Stimulated activated CD8-positive, alpha-beta memory T cell treated with anti-CD3 and anti-CD28 coated beads, Interleukin-4, amount 100 ng/mL, for 1 hour (primary cell): ENCODE measurements around the gene TSSC4.
"Not testable (repeated sequence)": the region's sequence is repeated elsewhere in the genome, so short reads cannot be mapped to it uniquely, and the experiment has no call there.

Experiments
- DNase-seq, 2 donors: peaks; one replicate each; pipeline ENCODE4 v3.0.0-alpha.2; 2020; ENCODE audit warnings: low read depth in 2 of 2, low spot score in 1 of 2

Gene TSSC4

DNA sequence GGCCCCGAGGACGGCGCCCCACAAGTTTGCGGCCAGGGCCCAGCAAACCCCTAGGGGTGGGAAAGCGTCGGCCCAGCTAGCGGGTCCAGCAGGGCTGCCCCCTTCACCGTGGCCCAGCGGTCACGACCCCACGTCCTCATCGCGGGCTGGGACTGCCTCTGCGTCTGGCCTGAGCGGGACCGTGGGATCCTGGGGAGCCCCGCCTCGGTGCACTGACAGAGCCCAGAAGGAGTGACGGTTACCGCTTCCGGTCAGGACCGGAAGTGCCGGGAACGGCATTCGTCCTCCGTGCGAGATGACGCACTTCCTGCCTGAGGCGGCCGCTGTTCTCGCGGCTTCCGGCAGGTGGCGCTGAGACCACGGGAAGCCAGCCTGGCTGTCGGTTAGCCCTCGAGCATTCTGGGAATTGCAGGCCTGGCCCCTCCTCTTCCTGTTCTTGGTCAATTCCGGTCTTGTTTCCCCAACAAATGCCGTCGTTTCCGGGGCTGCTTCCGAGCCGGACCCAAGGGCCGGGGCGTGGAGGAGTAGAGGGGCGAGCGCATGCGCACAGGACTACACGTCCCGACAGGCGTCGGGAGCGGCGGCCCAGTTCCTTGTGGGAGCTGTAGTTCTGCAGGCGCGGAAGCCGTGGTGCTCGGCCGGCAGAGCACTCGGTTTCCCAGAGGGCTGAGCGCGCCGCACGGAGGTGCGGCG is at the start of gene TSSC4:
Gene TSSC4 (plus strand): TSS at position 682 of the 693 bp plus-strand sequence. CDS start 1,884 bp downstream, outside the sequence.
- peak; percentile 98 for DNase-seq

- no peak for DNase-seq
Observed at GRCh38 chr11:2351701-2352100, 48.8 kb upstream of the TSSC4 start.

GRCh38 chr11:2352420-2352819 is 48.1 kb upstream of the TSSC4 start:
- no peak for DNase-seq

GRCh38 chr11:2355000-2355644 is 45.4 kb upstream of the TSSC4 start:
- no peak for DNase-seq

DNA sequence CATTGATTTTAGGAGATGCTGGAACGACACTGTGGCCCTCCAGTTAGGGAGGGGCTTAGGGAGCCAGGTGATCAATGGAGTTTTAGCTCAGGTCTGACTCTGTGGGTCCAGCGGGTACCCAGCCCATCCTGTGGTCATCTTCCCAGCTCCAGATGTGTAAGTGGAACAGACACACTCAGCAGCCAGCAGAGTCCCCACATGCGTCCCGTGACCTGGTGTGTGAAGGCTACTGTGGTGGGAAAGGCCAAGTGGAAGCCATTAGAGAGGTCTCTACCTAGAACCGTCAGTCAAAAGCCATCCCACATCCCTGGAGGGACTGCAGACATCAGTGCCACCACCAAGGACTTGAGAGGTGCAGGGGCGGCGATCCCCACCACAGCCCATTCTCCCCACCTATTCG is 43.3 kb upstream of the TSSC4 start:
- no peak for DNase-seq

GRCh38 chr11:2357651-2358050 is 42.9 kb upstream of the TSSC4 start:
- DNase-seq = not testable (repeated sequence)

GRCh38 chr11:2358754-2359442 is 41.7 kb upstream of the TSSC4 start:
- DNase-seq = no peak

- no peak for DNase-seq
Observed at GRCh38 chr11:2359557-2359956, 41.0 kb upstream of the TSSC4 start.

DNA sequence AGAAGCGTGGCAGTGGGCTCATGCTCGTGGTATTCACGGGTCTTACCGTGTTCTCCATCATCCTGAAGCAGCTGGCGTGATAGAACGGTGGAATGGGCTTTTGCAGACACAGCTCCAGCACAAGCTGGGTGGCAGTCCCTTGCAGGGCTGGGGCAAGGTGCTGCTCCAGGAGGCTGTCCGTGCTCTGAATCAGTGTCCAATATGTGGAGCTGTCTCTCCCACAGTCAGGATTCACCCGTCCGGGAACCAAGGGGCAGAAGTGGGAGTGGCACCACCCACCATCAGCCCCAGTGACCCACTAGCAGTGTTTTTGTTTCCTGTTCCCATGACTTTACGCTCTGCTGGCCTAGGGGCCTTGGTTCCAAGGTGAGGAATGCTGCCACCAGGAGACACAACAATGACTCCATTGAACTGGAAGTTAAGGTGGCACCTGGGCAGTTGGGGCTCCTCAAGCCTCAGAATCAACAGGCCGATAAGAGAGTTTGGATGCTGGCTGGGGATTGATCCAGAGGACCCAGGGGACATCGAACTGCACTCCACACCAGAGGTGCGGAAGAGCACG is 40.4 kb upstream of the TSSC4 start:
- no peak for DNase-seq

DNA sequence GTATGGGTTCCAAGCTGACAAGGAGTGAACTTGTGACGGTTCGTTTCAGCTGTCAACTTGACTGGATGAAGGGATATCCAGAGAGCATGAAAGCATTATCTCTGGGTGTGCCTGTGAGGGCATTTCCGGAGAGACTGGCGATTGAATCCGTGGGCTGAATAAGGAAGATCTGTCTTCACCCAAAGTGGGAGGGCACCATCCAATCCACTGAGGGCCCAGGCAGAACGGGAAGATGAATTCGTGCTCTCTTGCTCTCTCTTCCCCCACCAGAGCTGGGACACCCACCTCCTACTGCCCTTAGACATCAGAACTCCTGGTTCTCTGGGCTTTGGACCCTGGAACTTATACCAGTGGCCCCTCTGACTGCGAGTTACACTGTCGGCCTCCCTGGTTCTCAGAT is 39.0 kb upstream of the TSSC4 start:
- no peak for DNase-seq

DNA sequence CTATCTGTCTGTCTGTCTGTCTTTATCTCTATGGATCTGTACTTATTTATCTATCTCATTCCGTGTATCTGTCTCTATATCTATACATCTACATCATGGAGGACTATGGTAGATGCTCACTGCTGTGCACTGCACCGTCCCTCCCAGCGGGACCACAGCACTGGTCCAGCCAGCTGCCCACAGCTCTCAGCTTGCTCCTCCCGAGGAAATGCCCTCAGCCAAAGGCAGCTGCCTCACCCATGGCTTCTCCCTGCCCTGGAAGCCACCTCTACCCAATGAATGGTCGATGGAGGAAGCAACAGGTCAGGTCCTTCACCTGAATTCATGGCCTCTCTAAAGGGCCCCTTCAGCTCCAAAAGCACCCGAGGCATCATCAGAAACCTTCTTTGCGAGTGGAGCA is 38.1 kb upstream of the TSSC4 start:
- no peak for DNase-seq

GRCh38 chr11:2363130-2363529 is 37.4 kb upstream of the TSSC4 start:
- no peak for DNase-seq

DNA sequence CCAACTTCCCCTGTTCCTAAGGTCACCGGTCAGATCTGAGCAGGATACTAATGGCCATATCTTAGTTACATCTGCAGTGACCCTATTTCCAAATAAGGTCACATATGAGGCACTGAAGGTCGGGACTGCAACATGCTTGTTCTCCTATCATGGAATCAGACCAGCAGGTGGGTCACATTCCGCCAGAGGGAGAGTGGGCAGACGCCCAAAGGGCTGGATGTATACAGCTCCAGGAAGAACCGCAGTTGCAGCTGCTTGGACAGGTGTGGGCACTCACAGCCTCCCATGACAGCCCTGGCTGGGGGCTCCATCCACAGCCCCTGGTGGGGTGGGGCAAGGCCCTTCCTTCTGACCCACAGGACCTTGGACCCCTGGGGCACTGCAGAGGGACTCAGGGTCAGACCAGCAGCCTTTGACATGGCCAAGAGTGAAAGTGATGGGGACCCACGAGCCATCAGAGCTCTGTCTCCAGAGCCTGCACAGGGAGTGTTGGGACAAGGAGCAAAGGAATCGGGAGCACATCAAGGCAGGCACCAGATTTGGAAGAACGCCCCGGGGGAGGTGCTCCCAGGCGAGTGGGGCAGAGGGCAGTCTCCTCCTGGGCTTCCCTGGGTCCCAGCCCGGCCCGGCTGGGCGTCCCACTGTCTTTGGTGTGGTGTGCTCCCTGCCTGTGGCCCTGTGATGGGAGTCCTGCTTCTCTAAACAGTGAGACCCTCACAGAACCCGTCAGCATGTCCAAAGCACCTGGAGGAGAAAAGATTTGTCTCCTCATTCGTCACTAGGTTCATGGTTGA is 36.8 kb upstream of the TSSC4 start:
- no peak for DNase-seq

GRCh38 chr11:2364386-2364785 is 36.2 kb upstream of the TSSC4 start:
- not testable (repeated sequence) for DNase-seq

- DNase-seq = no peak
Observed at GRCh38 chr11:2365571-2366210, 34.9 kb upstream of the TSSC4 start.

DNA sequence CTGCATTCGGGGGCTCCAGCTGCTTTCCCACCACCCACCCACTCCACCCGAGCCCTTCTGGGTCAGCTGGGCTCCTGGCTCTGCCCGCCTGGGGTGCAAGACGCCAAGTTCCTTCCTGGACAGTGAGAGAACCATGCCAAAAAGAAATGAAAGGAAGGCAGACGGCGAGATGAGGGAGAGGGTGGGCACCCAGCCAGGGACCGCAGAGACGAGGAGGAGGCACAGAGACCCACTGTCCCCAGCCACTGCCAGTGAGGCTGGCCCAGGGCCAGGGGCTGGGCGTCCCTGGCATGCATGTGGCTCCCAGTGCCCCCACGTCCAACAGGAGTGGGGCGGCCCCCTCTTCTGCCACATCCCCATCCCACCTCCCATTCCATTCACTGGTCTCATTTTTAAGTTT is 34.3 kb upstream of the TSSC4 start:
- no peak for DNase-seq

GRCh38 chr11:2366733-2367132 is 33.8 kb upstream of the TSSC4 start:
- DNase-seq = no peak

DNA sequence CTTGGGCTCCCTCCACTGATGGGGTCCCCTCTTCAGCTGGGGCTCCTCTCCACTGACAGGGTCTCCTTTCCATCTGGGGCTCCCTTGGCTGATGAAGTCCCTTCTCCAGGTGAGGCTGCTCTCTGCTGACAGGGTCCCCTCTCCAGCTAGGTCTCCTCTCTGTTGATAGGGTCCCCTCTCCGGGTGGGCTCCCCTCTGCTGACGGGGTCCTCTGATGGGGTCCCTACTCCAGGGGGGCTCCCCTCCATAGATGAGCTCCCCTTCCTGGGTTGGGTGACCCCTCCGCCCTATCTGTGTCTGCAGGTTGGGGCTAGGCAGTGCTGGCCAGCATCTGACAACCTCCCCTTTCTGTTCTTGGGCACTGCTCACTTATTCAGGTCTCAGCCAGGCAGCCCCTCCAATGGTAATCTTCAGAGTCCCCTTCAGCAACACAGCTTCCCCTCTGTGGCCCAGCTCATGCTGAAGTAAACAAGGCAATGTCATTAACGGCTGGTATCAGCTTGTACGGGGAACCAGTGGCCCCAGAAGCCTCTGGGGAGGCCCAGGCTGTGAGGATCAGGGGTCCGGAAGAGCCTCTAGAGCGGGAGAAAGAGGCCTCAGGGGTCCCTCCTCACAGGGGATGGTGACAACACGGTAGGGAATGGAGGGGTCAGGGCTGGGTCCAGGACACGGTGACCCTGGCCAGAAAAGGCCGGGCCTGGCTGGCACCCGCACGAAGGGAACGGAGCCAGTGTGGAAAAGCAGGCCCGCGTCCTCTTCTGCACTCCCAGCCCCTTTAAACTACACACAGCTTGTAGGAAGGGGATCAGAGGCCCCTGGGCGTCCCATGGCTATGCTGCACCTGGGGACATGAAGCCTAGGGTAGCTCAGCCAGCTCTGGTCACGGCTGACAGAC is 33.0 kb upstream of the TSSC4 start:
- no peak for DNase-seq

DNA sequence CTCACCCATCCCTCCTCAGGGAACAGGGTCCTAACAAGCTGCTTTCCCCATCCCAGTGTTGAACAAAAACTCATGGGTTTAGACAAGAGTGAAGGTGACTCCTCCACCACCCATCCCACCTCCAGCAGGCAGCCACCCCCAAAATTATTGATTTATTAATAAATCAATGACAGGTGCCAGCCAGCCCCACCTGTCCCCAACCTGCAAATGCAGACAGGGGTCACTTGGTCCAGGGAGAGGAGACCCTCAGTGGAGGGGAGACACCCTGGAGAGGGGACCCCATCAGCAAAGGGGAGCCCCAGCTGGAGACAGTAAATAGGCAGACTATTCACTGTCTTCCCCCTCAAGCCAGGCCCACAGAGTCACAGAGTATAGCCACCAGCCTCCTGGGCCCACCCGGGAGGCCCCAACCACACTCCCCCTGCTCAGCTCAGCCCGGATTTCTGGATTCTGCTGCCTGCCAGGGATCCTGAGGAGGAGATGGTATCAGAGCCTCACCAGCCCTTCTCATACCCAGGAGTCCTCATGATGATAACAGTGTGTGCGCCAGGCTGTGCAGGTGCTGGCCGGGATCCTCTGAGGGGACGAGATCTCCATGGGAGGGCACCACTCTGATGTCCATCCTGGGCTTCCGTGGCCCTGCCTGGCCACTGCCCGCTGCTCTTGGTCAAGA is 32.2 kb upstream of the TSSC4 start:
- DNase-seq = no peak
